Measurements from ENCODE around the gene SPARCL1. TPM values are rescaled to one million over a fixed set of nuclear protein-coding genes. Genes with fewer than 3 reads are reported as not detected.
"Not testable (repeated sequence)": the region's sequence is repeated elsewhere in the genome, so short reads cannot be mapped to it uniquely, and the experiment has no call there.

The SPARCL1 gene
- total and polyA plus RNA-seq, 4 donors: 93.2 to 486 (median 358) TPM

- no peaks in the 10 kb centered on the region for H3K9me3 ChIP-seq (ENCODE audit: control insufficient read depth in 4 of 4, insufficient read depth in 3 of 4, low read length in 3 of 4)
- DNase-seq: no peak
- no peak overlapping the region for H3K27ac ChIP-seq (ENCODE audit: low read depth in 1 of 2, low read length in 1 of 2)
- peaks cover 1 to 13% (median 8%) of the 10 kb centered on the region in 4 donors for H3K36me3 ChIP-seq (ENCODE audit: control insufficient read depth in 4 of 4, insufficient read depth in 4 of 4, low read length in 4 of 4)
- H3K4me1 ChIP-seq (ENCODE audit: control insufficient read depth in 5 of 5, insufficient read depth in 5 of 5, low read length in 5 of 5): peaks cover 0 to 4% (median 0%) of the 10 kb centered on the region in 5 donors
- WGBS, 2 donors: 98% methylated on average over 4 of the region's 4 CpGs
- TF ChIP-seq, protein P1, sequence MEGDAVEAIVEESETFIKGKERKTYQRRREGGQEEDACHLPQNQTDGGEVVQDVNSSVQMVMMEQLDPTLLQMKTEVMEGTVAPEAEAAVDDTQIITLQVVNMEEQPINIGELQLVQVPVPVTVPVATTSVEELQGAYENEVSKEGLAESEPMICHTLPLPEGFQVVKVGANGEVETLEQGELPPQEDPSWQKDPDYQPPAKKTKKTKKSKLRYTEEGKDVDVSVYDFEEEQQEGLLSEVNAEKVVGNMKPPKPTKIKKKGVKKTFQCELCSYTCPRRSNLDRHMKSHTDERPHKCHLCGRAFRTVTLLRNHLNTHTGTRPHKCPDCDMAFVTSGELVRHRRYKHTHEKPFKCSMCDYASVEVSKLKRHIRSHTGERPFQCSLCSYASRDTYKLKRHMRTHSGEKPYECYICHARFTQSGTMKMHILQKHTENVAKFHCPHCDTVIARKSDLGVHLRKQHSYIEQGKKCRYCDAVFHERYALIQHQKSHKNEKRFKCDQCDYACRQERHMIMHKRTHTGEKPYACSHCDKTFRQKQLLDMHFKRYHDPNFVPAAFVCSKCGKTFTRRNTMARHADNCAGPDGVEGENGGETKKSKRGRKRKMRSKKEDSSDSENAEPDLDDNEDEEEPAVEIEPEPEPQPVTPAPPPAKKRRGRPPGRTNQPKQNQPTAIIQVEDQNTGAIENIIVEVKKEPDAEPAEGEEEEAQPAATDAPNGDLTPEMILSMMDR (IDR thresholded peaks at IDR 0.05; ENCODE audit: control extremely low read depth, extremely low read depth): no peak
- H3K9ac ChIP-seq (ENCODE audit: insufficient read depth in 1 of 2, low read length in 2 of 2): no peak overlapping the region
- H3K27me3 ChIP-seq (ENCODE audit: control insufficient read depth in 3 of 3, insufficient read depth in 3 of 3, low read length in 2 of 3): no peaks in the 10 kb centered on the region
- no peak overlapping the region for H3K4me3 ChIP-seq
- ATAC-seq (ENCODE audit: insufficient read depth, low FRiP score): no peak
Measured at GRCh38 chr4:87458913-87459312, 70.3 kb downstream of the SPARCL1 start.

DNA sequence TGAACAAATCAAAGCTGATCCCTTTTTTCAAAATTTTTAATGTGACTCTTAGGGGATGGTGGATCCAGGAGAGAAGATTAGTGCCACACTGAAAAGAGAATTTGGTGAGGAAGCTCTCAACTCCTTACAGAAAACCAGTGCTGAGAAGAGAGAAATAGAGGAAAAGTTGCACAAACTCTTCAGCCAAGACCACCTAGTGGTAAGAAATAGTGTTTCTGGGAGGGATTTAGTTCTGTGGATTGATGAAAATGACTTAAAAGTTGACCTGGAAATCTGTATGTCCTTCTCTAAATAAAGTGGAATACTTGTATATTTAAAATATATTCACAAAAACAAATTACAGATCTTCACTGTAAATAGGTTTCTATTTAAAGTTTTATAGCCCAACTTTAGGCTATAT, 77.6 kb downstream of the SPARCL1 start:
- H3K27me3 ChIP-seq (ENCODE audit: control insufficient read depth in 3 of 3, insufficient read depth in 3 of 3, low read length in 2 of 3): no peaks in the 10 kb centered on the region
- H3K9ac ChIP-seq (ENCODE audit: insufficient read depth in 1 of 2, low read length in 2 of 2): no peak overlapping the region
- ATAC-seq (ENCODE audit: insufficient read depth, low FRiP score) (no peak), DNase-seq (no peak)
- H3K4me3 ChIP-seq: no peak overlapping the region
- no peaks in the 10 kb centered on the region for H3K4me1 ChIP-seq (ENCODE audit: control insufficient read depth in 5 of 5, insufficient read depth in 5 of 5, low read length in 5 of 5)
- no peaks in the 10 kb centered on the region for H3K9me3 ChIP-seq (ENCODE audit: control insufficient read depth in 4 of 4, insufficient read depth in 3 of 4, low read length in 3 of 4)
- TF ChIP-seq, protein P1 (IDR thresholded peaks at IDR 0.05; ENCODE audit: control extremely low read depth, extremely low read depth): no peak
- peaks cover 8 to 12% (median 11%) of the 10 kb centered on the region in 4 donors for H3K36me3 ChIP-seq (ENCODE audit: control insufficient read depth in 4 of 4, insufficient read depth in 4 of 4, low read length in 4 of 4)
- no peak overlapping the region for H3K27ac ChIP-seq (ENCODE audit: low read depth in 1 of 2, low read length in 1 of 2)

DNA sequence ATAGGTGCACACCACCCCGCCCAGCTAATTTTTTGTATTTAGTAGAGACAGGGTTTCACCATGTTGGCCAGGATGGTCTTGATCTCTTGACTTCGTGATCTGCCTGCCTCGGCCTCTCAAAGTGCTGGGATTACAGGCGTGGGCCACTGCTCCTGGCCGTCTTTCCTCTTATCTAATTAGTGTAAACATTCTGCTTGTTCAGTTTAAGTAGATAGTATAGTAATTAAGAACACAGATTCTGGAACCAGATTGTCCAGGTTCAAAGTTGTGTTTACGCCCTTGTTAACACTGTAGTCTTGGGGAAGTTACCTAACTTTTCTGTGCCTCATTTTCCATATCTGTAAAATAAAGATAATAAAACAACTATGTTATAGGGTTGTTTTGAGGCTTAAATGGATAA, 82.8 kb downstream of the SPARCL1 start:
- not testable (repeated sequence) for H3K4me3 ChIP-seq; H3K9me3 ChIP-seq (ENCODE audit: control insufficient read depth in 4 of 4, insufficient read depth in 3 of 4, low read length in 3 of 4); H3K27ac ChIP-seq (ENCODE audit: low read depth in 1 of 2, low read length in 1 of 2); DNase-seq; H3K4me1 ChIP-seq (ENCODE audit: control insufficient read depth in 5 of 5, insufficient read depth in 5 of 5, low read length in 5 of 5); ATAC-seq (ENCODE audit: insufficient read depth, low FRiP score); H3K27me3 ChIP-seq (ENCODE audit: control insufficient read depth in 3 of 3, insufficient read depth in 3 of 3, low read length in 2 of 3); H3K9ac ChIP-seq (ENCODE audit: insufficient read depth in 1 of 2, low read length in 2 of 2)
- H3K36me3 ChIP-seq (ENCODE audit: control insufficient read depth in 4 of 4, insufficient read depth in 4 of 4, low read length in 4 of 4): peaks cover 9 to 25% (median 13%) of the 10 kb centered on the region in 4 donors
- WGBS, 2 donors: 73 to 87% methylated on average over 6 of the region's 6 CpGs

DNA sequence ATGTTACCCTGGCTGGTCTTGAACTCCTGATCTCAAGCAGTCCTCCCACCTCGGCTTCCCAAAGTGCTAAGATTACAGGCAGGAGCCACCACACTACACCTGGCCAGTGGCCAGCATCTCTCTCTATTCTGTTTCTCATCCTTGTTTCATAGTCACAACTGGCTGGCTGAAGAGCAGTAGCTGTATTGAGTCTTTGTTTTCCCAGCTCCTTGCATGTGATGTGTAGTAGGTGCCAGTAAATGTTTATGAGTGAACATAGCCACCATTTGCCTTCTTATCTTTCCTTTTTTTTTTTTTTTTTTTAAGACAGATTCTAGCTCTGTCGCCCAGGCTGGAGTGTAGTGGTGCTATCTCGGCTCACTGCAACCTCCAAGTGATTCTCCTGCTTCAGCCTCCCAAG, 83.2 kb downstream of the SPARCL1 start:
- TF ChIP-seq, protein P1 (IDR thresholded peaks at IDR 0.05; ENCODE audit: control extremely low read depth, extremely low read depth): no peak
- Histone ChIP-seq H3K9ac (ENCODE audit: insufficient read depth in 1 of 2, low read length in 2 of 2) (no peak overlapping the region), H3K4me3 (no peak overlapping the region), H3K4me1 (ENCODE audit: control insufficient read depth in 5 of 5, insufficient read depth in 5 of 5, low read length in 5 of 5) (no peaks in the 10 kb centered on the region), H3K27me3 (ENCODE audit: control insufficient read depth in 3 of 3, insufficient read depth in 3 of 3, low read length in 2 of 3) (no peaks in the 10 kb centered on the region), H3K36me3 (ENCODE audit: control insufficient read depth in 4 of 4, insufficient read depth in 4 of 4, low read length in 4 of 4) (peaks cover 7 to 25% (median 11%) of the 10 kb centered on the region in 4 donors), H3K27ac (ENCODE audit: low read depth in 1 of 2, low read length in 1 of 2) (no peak overlapping the region), H3K9me3 (ENCODE audit: control insufficient read depth in 4 of 4, insufficient read depth in 3 of 4, low read length in 3 of 4) (no peaks in the 10 kb centered on the region)
- 60 to 77% methylated on average over 3 of the region's 3 CpGs for WGBS, 2 donors
- no peak for ATAC-seq (ENCODE audit: insufficient read depth, low FRiP score)
- no peak for DNase-seq
